Naive thymus-derived CD4-positive, alpha-beta T cell (primary cell): ENCODE results near the gene ZMYND11. TPM values are rescaled to one million over a fixed set of nuclear protein-coding genes. Genes with fewer than 3 reads are reported as not detected.

ENCODE experiments used
- ATAC-seq: fragments of 150-1000 bp; cut with Tn5 transposase; 2 replicates; pipeline ENCODE4 v1.10.0; 2021; ENCODE audit warnings: mild to moderate bottlenecking, moderate library complexity
- CTCF ChIA-PET: fragments of 350-600 bp; sonication (Branson Sonifier 250); formaldehyde crosslinking; loops from one replicate; lab custom pipeline; 2021; ENCODE audit warnings: antibody characterized with exemption; lab: Charles Lee
- POLR2A ChIA-PET: fragments of 350-600 bp; sonication (Branson Sonifier 250); formaldehyde crosslinking; loops from one replicate; lab custom pipeline; 2021; ENCODE audit warnings: antibody characterized with exemption, inconsistent platforms; lab: Charles Lee
- DNase-seq, 9 donors: peaks; one replicate each; pipeline versions ENCODE4 v3.0.0 to v3.0.0-alpha.2; 2020 to 2022; ENCODE audit warnings: mixed read lengths in 1 of 9
- H3K27ac ChIP-seq: one replicate; pipeline ENCODE4 v1.7.0; 2013; ENCODE audit warnings: mild to moderate bottlenecking, low read depth, low read length, moderate library complexity
- H3K27me3 ChIP-seq, 2 donors: one replicate each; pipeline ENCODE4 v1.7.0; 2013; ENCODE audit warnings: low read length in 2 of 2, mild to moderate bottlenecking in 2 of 2, moderate library complexity in 2 of 2; ENCODE audit not compliant: control insufficient read depth in 2 of 2, insufficient read depth in 2 of 2
- H3K36me3 ChIP-seq, 3 experiments: 1 replicate in 2 of 3; 2 replicates in 1 of 3; pipeline ENCODE4 v1.7.0; 2013; ENCODE audit warnings: low read length in 3 of 3, mild to moderate bottlenecking in 3 of 3, moderate library complexity in 1 of 3; ENCODE audit not compliant: insufficient read depth in 3 of 3, control insufficient read depth in 2 of 3
- H3K4me1 ChIP-seq, 2 donors: one replicate each; pipeline ENCODE4 v1.7.0; 2013; ENCODE audit warnings: low read length in 2 of 2, mild to moderate bottlenecking in 2 of 2, moderate library complexity in 1 of 2; ENCODE audit not compliant: control insufficient read depth in 2 of 2, insufficient read depth in 2 of 2
- H3K4me3 ChIP-seq: 2 replicates; pipeline ENCODE4 v1.7.0; 2013; ENCODE audit warnings: mild to moderate bottlenecking, low read length
- H3K9me3 ChIP-seq, 3 experiments: 1 replicate in 2 of 3; 2 replicates in 1 of 3; pipeline ENCODE4 v1.7.0; 2013; ENCODE audit warnings: low read length in 3 of 3; ENCODE audit not compliant: control insufficient read depth in 2 of 3
- H3K27ac Mint-ChIP-seq, 9 donors: one replicate each; pipeline ENCODE4 v1.8.0; 2020 to 2022; ENCODE audit warnings: mixed read lengths in 9 of 9, mild to moderate bottlenecking in 8 of 9, moderate library complexity in 5 of 9, inconsistent platforms in 2 of 9
- H3K27me3 Mint-ChIP-seq, 5 donors: one replicate each; pipeline ENCODE4 v1.8.0; 2021 to 2022; ENCODE audit warnings: mixed read lengths in 5 of 5, mild to moderate bottlenecking in 1 of 5
- H3K36me3 Mint-ChIP-seq, 5 donors: one replicate each; pipeline ENCODE4 v1.8.0; 2020 to 2022; ENCODE audit warnings: mixed read lengths in 5 of 5, mild to moderate bottlenecking in 3 of 5, inconsistent platforms in 1 of 5
- H3K4me1 Mint-ChIP-seq, 7 donors: one replicate each; pipeline ENCODE4 v1.8.0; 2020 to 2022; ENCODE audit warnings: mixed read lengths in 7 of 7, mild to moderate bottlenecking in 3 of 7, inconsistent platforms in 1 of 7
- H3K4me3 Mint-ChIP-seq, 10 donors: one replicate each; pipeline ENCODE4 v1.8.0; 2020 to 2022; ENCODE audit warnings: mild to moderate bottlenecking in 10 of 10, mixed read lengths in 10 of 10, moderate library complexity in 6 of 10, inconsistent platforms in 2 of 10
- H3K9me3 Mint-ChIP-seq, 11 donors: one replicate each; pipeline ENCODE4 v1.8.0; 2020 to 2022; ENCODE audit warnings: mixed read lengths in 11 of 11, mild to moderate bottlenecking in 4 of 11, inconsistent platforms in 1 of 11, moderate library complexity in 1 of 11
- intact Hi-C, 2 donors: fragments of 100-400 bp; cut with micrococcal nuclease; formaldehyde crosslinking; loops; one replicate each; pipeline ENCODE4 v1.15.1; 2023
- polyA plus RNA-seq, 2 donors: library from polyadenylated mRNA; unstranded; fragments of 300-500 nt; fragmentation: Illumina TruSeq; gene quantifications; one replicate each; pipeline ENCODE4 v1.2.3, GENCODE V29; 2021
- total RNA-seq, 6 experiments: library from RNA in 5 of 6; stranded (reverse) in 5 of 6; gene quantifications; 1 replicate in 5 of 6; 2 replicates in 1 of 6; pipeline ENCODE4 v1.2.3 and lab custom pipeline; 2021 to 2026

Gene ZMYND11
- total and polyA plus RNA-seq, 7 experiments from 2014 or later = 25.7 to 63.1 (median 41.9) TPM

DNA sequence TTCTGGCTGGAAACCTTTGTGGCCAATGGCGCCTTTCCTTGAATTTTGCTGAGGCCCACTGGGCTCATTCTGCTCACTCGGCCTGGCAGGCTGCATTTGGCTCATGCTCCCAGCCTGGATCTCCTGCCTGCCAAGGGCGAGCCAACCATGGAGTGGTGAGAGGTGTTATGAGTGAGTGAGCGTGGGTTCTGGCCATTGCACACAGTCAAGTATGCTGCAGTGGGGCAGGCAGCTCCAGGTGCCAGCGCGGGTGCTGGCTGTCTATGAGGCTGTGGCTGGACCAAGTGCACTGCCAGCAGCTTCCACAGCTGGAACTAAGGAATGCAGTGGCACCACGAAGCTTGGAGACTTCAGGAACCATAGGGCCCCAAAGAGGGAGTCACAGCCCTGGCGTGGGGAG lies 43.9 kb upstream of the ZMYND11 start:
- Histone ChIP-seq H3K27me3 (no peaks in the 10 kb centered on the region), H3K36me3 (no peaks in the 10 kb centered on the region), H3K9me3 (peaks cover 0 to 9% (median 0%) of the 10 kb centered on the region in 3 experiments), H3K27ac (no peak overlapping the region), H3K4me3 (no peak overlapping the region), H3K4me1 (no peaks in the 10 kb centered on the region)
- peaks cover 3 to 27% (median 13%) of the 10 kb centered on the region in 11 donors for H3K9me3 Mint-ChIP-seq
- ChIA-PET CTCF (no interaction called here), POLR2A (no interaction called here)
- peaks cover 0 to 3% (median 0%) of the 10 kb centered on the region in 5 donors for H3K27me3 Mint-ChIP-seq
- H3K27ac Mint-ChIP-seq = no peak overlapping the region
- no peak overlapping the region for H3K4me3 Mint-ChIP-seq
- DNase-seq (no peak), ATAC-seq (no peak)
- intact Hi-C loops = no loop called here
- peaks cover 0 to 7% (median 5%) of the 10 kb centered on the region in 7 donors for H3K4me1 Mint-ChIP-seq
- H3K36me3 Mint-ChIP-seq = peaks cover 0 to 12% (median 0%) of the 10 kb centered on the region in 5 donors

DNA sequence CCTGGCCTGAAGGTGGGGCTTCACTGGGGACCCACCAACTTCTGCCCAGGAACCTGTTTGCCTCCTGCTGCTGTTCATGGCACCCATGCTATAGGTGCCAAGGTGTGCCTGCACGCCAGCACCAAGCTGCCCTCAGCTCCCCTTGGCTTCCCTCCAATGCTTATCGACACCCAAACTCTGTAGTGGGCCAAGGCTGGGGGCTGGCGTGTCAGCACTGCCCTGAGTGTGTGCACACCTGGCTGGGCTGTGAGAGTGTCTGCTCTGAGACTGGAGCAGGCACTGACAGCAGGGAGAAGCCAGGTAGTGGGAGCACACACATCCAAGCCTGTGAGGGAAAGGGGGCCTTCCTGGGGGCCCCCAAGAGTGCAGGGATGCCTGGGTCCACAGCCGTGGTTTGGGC lies 43.1 kb upstream of the ZMYND11 start:
- Mint-ChIP-seq H3K4me1 (peaks cover 0 to 5% (median 4%) of the 10 kb centered on the region in 7 donors), H3K9me3 (peaks cover 7 to 35% (median 17%) of the 10 kb centered on the region in 11 donors), H3K4me3 (no peak overlapping the region), H3K27me3 (peaks cover 0 to 3% (median 0%) of the 10 kb centered on the region in 5 donors), H3K27ac (no peak overlapping the region), H3K36me3 (peaks cover 0 to 16% (median 4%) of the 10 kb centered on the region in 5 donors)
- Histone ChIP-seq H3K27ac (no peak overlapping the region), H3K36me3 (no peaks in the 10 kb centered on the region), H3K4me3 (no peak overlapping the region), H3K27me3 (no peaks in the 10 kb centered on the region), H3K4me1 (no peaks in the 10 kb centered on the region), H3K9me3 (peaks cover 0 to 11% (median 0%) of the 10 kb centered on the region in 3 experiments)
- DNase-seq (no peak), ATAC-seq (no peak)
- ChIA-PET CTCF (no interaction called here), POLR2A (no interaction called here)
- intact Hi-C loops = no loop called here

DNA sequence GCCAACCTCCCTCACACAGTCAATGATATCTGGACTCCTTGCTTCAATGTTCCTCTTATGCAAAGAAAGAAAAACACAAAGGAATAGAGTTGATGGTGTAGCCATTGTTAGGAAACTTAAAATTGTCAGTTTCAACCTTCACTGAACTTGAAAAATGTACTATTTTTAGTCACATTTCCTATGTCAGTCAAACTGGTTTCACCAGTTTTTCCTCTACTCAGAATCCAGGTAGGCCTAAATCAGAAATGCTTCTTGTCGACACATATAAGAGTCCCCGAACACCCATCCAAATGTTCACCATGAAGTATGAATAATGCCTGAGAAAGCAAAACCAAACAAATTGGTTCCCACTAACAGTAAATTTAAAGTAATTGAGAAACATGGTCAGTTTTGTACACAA lies 42.4 kb upstream of the ZMYND11 start:
- H3K4me3 ChIP-seq = no peak overlapping the region
- no peak overlapping the region for H3K27ac ChIP-seq
- H3K27me3 ChIP-seq = no peaks in the 10 kb centered on the region
- no peak for ATAC-seq
- peaks cover 10 to 42% (median 20%) of the 10 kb centered on the region in 11 donors for H3K9me3 Mint-ChIP-seq
- CTCF ChIA-PET = no interaction called here
- intact Hi-C loops = no loop called here
- H3K36me3 Mint-ChIP-seq = peaks cover 0 to 19% (median 4%) of the 10 kb centered on the region in 5 donors
- H3K4me1 ChIP-seq = no peaks in the 10 kb centered on the region
- POLR2A ChIA-PET = no interaction called here
- H3K4me3 Mint-ChIP-seq = no peak overlapping the region
- DNase-seq = no peak
- no peaks in the 10 kb centered on the region for H3K4me1 Mint-ChIP-seq
- no peaks in the 10 kb centered on the region for H3K36me3 ChIP-seq
- H3K27me3 Mint-ChIP-seq = peaks cover 0 to 3% (median 0%) of the 10 kb centered on the region in 5 donors
- H3K9me3 ChIP-seq = peaks cover 0 to 11% (median 0%) of the 10 kb centered on the region in 3 experiments
- H3K27ac Mint-ChIP-seq = no peak overlapping the region

DNA sequence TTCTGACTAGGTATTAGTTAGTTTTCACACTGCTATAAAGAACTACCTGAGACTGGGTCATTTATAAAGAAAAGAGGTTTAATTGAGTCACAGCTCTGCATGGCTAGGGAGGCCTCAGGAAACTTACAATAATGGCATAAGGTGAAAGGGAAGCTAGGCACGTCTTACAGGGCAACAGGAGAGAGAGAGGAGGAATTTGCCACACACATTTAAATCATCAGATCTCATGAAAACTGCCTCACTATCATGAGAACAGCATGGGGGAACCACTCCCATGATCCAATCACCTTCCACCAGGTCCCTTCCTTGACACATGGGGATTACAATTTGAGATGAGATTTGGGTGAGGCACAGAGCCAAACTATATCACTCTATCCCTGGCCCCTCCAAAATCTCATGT lies 40.6 kb upstream of the ZMYND11 start:
- Mint-ChIP-seq H3K27me3 (peaks cover 0 to 3% (median 0%) of the 10 kb centered on the region in 5 donors), H3K4me3 (no peak overlapping the region), H3K4me1 (no peaks in the 10 kb centered on the region), H3K9me3 (peaks cover 10 to 50% (median 21%) of the 10 kb centered on the region in 11 donors), H3K27ac (no peak overlapping the region), H3K36me3 (peaks cover 1 to 19% (median 4%) of the 10 kb centered on the region in 5 donors)
- no peaks in the 10 kb centered on the region for H3K27me3 ChIP-seq
- H3K9me3 ChIP-seq = peaks cover 0 to 11% (median 0%) of the 10 kb centered on the region in 3 experiments
- no peak for DNase-seq
- intact Hi-C loops = no loop called here
- ATAC-seq = no peak
- ChIA-PET CTCF (no interaction called here), POLR2A (no interaction called here)
- H3K4me1 ChIP-seq = no peaks in the 10 kb centered on the region
- no peak overlapping the region for H3K4me3 ChIP-seq
- H3K27ac ChIP-seq = no peak overlapping the region
- H3K36me3 ChIP-seq = no peaks in the 10 kb centered on the region

DNA sequence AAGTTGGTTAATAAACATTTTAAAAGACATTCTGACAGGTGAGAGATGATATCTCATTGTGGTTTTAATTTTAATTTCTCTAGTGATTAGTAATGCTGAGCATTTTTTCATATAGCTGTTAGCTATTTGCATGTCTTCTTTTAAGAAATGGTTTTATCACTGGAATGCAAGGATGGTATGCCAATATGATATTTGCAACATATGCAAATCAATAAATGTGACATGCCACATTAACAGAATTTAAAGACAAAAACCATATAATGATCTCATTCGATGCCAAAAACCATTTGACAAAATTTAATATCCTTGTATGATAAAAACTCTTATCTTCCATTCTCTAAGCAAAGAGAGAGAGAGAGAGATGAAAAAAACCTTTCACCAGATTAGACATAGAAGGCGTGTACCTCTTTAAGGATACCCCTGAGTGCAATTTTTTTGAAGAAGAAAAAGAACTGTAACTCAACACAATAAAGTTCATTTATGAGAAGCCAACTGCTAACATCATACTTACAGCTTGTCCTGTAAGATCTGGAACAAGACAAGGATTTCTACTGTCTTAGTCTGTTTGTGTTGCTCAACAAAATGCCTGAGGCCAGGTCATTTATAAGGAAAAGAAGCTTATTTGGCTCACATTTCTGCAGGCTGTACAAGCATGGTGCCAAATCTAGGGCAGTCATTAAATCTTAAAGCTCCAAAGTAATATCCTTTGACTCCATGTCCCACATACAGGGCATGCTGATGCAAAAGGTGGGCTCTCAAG lies 39.7 kb upstream of the ZMYND11 start:
- peaks cover 0 to 11% (median 0%) of the 10 kb centered on the region in 3 experiments for H3K9me3 ChIP-seq
- no peak for ATAC-seq
- H3K36me3 ChIP-seq = no peaks in the 10 kb centered on the region
- H3K4me3 Mint-ChIP-seq = no peak overlapping the region
- peaks cover 10 to 50% (median 21%) of the 10 kb centered on the region in 11 donors for H3K9me3 Mint-ChIP-seq
- peaks cover 1 to 19% (median 4%) of the 10 kb centered on the region in 5 donors for H3K36me3 Mint-ChIP-seq
- intact Hi-C loops = no loop called here
- no peak overlapping the region for H3K27ac ChIP-seq
- ChIA-PET POLR2A (no interaction called here), CTCF (no interaction called here)
- no peaks in the 10 kb centered on the region for H3K27me3 ChIP-seq
- no peak overlapping the region for H3K4me3 ChIP-seq
- no peaks in the 10 kb centered on the region for H3K4me1 Mint-ChIP-seq
- no peaks in the 10 kb centered on the region for H3K4me1 ChIP-seq
- DNase-seq = no peak
- H3K27ac Mint-ChIP-seq = no peak overlapping the region
- peaks cover 0 to 3% (median 0%) of the 10 kb centered on the region in 5 donors for H3K27me3 Mint-ChIP-seq

DNA sequence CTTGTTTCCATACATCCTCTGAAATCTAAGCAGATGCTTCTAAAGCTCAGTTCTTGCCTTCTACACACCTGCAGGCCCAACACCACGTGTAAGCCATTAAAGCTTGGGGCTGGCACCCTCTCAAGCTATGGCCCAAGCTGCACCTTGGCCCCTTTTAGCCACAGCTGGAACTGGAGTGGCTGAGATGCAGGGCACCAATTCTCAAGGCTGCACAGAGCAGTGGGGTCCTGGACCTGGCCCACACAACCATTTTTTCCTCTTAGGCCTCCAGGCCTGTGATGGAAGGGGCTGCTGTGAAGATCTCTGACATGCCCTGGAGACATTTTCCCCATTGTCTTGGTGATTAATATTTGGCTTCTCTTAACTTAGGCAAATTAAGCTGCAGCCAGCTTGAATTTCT lies 38.8 kb upstream of the ZMYND11 start:
- no peak for ATAC-seq
- Mint-ChIP-seq H3K36me3 (peaks cover 1 to 19% (median 4%) of the 10 kb centered on the region in 5 donors), H3K27ac (no peak overlapping the region), H3K4me1 (no peaks in the 10 kb centered on the region), H3K27me3 (peaks cover 0 to 3% (median 0%) of the 10 kb centered on the region in 5 donors), H3K4me3 (no peak overlapping the region), H3K9me3 (peaks cover 10 to 50% (median 21%) of the 10 kb centered on the region in 11 donors)
- H3K27ac ChIP-seq = no peak overlapping the region
- no peaks in the 10 kb centered on the region for H3K36me3 ChIP-seq
- H3K4me1 ChIP-seq = no peaks in the 10 kb centered on the region
- H3K4me3 ChIP-seq = no peak overlapping the region
- intact Hi-C loops = no loop called here
- no peaks in the 10 kb centered on the region for H3K27me3 ChIP-seq
- DNase-seq = no peak
- ChIA-PET CTCF (no interaction called here), POLR2A (no interaction called here)
- peaks cover 0 to 11% (median 0%) of the 10 kb centered on the region in 3 experiments for H3K9me3 ChIP-seq
